Spleen (tissue), 7 donors: ENCODE data around the gene POMGNT2.

Experiments
- POLR2A ChIP-seq, 3 donors: fragments of 450-650 bp; IDR thresholded peaks; one replicate each; pipeline ENCODE4 v1.5.1; 2017; ENCODE audit warnings: antibody characterized with exemption in 3 of 3, mild to moderate bottlenecking in 1 of 3
- POLR2AphosphoS5 ChIP-seq, 3 donors: sonication (generic); formaldehyde crosslinking; IDR thresholded peaks; one replicate each; pipeline ENCODE4 v1.5.1; 2017; ENCODE audit warnings: antibody characterized with exemption in 3 of 3
- TF ChIP-seq, protein P1 (sequence below), 11 experiments: fragments of 200-600 bp in 7 of 11; fragments of 450-650 bp in 4 of 11; sonication (generic) in 4 of 11; IDR thresholded peaks in 8 of 11; conservative IDR thresholded peaks in 3 of 11; 1 replicate in 7 of 11; 2 replicates in 4 of 11; pipeline versions ENCODE4 v1.4.0 to v1.8.0; 2016 to 2021; ENCODE audit warnings: antibody characterized with exemption in 11 of 11, inconsistent platforms in 4 of 11, mild to moderate bottlenecking in 1 of 11
- donor health status: DM: no; HTN: no; CAD: no; lungs with moderate emphysema.
- donor health status: DM: no; HTN: no; CAD: no.
- donor health status: DM: no; HTN: no; CAD: no.

DNA sequence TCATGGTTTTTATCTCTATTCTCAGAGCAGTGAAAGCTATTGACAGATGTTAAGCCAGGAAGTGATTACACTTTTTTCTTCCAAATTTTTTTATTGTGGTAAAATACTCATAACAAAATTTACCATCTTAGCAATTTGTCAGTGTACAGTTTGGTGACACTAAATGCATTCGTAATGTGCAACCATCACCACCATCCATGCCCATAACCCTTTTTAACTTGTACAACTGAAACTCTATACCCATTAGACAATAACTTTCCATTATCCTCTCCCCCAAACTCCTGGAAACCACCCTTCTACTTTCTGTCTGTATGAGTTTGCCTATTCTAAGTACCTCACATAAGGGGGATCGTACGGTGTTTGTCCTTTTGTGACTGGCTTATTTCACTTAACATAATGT is 15.1 kb upstream of the POMGNT2 start:
- TF ChIP-seq POLR2AphosphoS5 (IDR thresholded peaks at IDR 0.05) (no peak), POLR2A (IDR thresholded peaks at IDR 0.05) (no peak)
- TF ChIP-seq, protein P1, sequence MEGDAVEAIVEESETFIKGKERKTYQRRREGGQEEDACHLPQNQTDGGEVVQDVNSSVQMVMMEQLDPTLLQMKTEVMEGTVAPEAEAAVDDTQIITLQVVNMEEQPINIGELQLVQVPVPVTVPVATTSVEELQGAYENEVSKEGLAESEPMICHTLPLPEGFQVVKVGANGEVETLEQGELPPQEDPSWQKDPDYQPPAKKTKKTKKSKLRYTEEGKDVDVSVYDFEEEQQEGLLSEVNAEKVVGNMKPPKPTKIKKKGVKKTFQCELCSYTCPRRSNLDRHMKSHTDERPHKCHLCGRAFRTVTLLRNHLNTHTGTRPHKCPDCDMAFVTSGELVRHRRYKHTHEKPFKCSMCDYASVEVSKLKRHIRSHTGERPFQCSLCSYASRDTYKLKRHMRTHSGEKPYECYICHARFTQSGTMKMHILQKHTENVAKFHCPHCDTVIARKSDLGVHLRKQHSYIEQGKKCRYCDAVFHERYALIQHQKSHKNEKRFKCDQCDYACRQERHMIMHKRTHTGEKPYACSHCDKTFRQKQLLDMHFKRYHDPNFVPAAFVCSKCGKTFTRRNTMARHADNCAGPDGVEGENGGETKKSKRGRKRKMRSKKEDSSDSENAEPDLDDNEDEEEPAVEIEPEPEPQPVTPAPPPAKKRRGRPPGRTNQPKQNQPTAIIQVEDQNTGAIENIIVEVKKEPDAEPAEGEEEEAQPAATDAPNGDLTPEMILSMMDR (IDR thresholded peaks at IDR 0.05 in 8 of 11, conservative IDR thresholded peaks at IDR 0.05 in 3 of 11), result no peak
